ENCODE data around the gene ZNF598. TPM values are rescaled to one million over a fixed set of nuclear protein-coding genes. Genes with fewer than 3 reads are reported as not detected.

ZNF598 gene
- 10 to 100 TPM; 26.6 to 29.6 TPM for total RNA-seq

DNA sequence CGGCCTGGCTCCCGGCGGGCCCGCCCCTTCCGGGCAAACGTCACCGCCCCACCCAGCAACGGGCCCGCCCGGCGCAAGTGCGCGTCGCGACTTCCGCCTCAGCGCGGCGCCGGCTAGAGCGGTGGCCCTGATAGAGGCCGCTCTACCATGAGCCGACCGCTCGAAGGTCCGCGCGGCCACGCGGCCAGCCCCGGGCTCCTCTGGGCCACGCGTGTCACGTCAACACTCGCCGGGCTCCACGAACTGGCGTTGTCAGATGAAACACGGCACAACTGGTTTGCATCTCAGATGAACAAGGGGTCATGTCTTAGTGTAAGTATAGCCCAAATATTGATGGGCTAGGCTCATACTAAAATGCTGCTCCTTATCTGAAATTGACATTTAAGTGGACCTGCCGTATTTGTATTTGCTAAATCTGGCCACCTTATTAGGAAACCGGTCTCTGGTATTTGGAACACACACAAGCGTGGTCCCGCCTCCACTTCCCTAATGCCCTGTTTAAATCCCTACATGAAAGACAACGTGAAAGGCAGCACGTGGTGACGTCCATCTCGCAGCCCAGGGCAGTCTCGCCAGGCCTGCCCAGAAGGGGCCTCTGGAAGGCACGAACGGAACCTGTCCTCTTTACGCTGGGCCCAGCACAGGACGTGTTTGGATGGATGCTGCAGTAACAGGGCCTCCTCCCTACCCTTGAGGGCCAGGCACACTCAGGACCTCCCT is at the start of gene ZNF598:
Gene ZNF598 (minus strand): TSS at position 31 of the 720 bp plus-strand sequence.

GRCh38 chr16:2047330-2048115 is 37.9 kb upstream of the ZNF598 start, which contains the start of the genes NTHL1 and TSC2:
Gene NTHL1 (minus strand): TSS chr16:2047834. CDS start chr16:2047823, 11 bp downstream.
Gene TSC2 (plus strand): TSS chr16:2047985. CDS start chr16:2048616, 631 bp downstream.

DNA sequence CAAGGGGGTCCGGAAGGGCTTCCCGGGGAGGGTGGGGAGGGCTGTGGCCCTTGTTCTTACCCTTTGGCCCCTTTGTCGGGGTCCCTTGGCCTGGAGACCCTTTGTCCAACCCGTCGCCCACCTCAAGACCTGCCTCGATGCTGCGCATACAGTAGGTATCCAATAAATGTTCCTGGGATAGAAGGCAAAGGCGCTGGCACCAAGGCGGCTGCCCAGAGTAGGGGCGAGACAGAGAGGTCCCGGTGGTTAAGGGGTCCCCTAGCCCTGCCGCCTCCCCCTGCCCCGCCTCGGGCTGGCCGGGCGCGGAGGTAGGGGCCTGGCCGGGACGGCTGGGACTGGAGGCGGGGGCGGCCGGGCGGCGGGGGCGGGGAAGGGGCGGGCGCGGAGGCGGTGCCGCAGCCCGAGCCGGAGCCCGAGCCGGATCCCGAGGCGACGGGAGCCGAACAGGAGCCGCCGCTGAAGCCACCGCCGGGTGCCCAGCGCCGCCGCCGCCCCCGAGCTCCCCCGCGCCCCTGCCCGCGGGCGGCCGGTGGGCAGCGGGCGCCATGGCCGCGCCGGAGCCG is 16.9 kb upstream of the ZNF598 start, which contains the start of gene NHERF2:
Gene NHERF2 (plus strand): TSS at position 442 of the 563 bp plus-strand sequence. CDS start 104 bp downstream, at position 546.

GRCh38 chr16:2019518-2019920 is 9.9 kb upstream of the ZNF598 start, which contains the start of gene NPW:
Gene NPW (plus strand): TSS chr16:2019785.

GRCh38 chr16:1989209-1990100 is 20.2 kb downstream of the ZNF598 start, which contains the start of gene SYNGR3:
Gene SYNGR3 (plus strand): TSS chr16:1989970. CDS start chr16:1990103, 133 bp downstream.

GRCh38 chr16:1983544-1984346 is 25.9 kb downstream of the ZNF598 start, which contains the start of gene GFER:
Gene GFER (plus strand): TSS chr16:1984193. CDS start chr16:1984219, 26 bp downstream.

DNA sequence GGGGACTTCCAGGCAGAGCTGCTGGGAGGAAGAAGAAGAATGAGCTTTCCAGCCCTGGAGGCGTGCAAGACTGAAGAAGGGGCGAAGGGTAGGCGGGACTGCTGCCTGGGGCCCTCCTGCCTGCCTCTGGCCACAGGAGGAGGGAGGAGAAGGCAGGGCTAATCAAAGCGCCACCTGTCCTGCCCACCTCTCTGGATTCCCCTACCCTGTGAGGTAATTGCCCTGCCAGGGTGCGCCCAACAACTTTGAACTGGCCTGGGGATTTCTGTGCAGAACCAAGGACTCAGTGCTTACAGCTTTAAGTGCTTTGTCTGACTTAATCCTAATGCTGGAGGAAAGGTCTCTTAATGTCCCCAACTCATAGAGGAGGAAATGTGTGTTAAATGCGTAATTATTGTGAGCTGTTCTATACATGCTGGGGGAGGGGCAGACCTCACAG is 28.2 kb downstream of the ZNF598 start, which contains the start of gene NOXO1:
Gene NOXO1 (minus strand): TSS at position 72 of the 439 bp plus-strand sequence. CDS start 290 bp downstream, outside the sequence.

DNA sequence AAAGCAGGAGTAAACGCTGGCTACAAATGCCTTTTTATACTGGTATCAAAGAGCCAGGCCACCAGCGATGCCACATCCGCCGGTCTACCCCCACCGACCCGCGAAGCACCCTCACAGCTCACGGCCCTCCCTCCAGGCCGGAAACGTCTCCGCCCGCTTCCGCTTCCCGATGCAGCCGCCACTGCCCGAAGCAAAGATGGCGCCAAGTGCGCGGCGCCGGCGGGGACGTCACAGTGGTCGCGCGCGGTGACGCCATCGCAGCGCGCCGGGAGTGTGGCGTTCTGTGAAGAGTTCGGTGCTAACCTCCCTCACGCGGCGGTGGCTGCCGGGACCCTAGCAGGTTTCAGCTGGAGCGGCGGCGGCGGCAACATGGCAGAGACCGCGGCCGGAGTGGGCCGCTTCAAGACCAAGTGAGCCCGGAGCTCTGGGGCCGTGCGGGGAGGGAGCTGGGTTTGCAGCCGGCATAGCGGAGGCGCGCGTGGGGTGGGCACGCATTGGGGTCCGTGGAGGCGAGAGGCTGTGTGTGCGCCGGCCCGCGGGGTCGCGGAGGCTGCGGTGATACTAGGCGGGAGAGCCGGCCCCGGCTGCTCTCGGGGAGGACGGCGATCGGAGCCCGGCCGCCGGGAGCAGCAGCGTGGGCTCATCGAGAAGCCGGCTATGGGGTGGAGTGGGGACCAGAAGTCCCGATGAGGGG is 37.7 kb downstream of the ZNF598 start, which contains the start of gene TBL3:
Gene TBL3 (plus strand): TSS at position 258 of the 694 bp plus-strand sequence. CDS start 112 bp downstream, at position 370.

GRCh38 chr16:1966460-1966859 is 43.2 kb downstream of the ZNF598 start, which contains the start of gene RNF151:
Gene RNF151 (plus strand): TSS chr16:1966856. CDS start chr16:1966882, 26 bp downstream.

GRCh38 chr16:1964506-1965395 is 44.9 kb downstream of the ZNF598 start, which contains the start of gene RPS2:
Gene RPS2 (minus strand): TSS chr16:1964826. CDS start chr16:1964625, 201 bp downstream.

GRCh38 chr16:1959269-1960039 is 50.2 kb downstream of the ZNF598 start, which contains the start of gene NDUFB10:
Gene NDUFB10 (plus strand): TSS chr16:1959538. CDS start chr16:1959625, 87 bp downstream.

Small RNAs within 50 kb of the gene (small RNA-seq; reads per million reads assigned to genes)
- 0.29 to 0.39 reads per million in 2 donors for gene AC005363.2
- gene RN7SL219P = 0 reads per million in 2 donors
- gene SNORA10 = 0 reads per million in 2 donors
- 0 reads per million in 2 donors for gene SNORA64

Other genes with a start within 250 kb of the ZNF598 start
- 10 to 100 TPM; 27.9 to 36.0 TPM for gene NME3, start 238.3 kb downstream of the ZNF598 start, total RNA-seq
- gene EME2, start 237.0 kb downstream of the ZNF598 start, total RNA-seq = 10 to 100 TPM; 15.3 to 17.2 TPM
- 100 to 1,000 TPM in 1 of 2 donors, 10 to 100 TPM in 1; 87.8 to 153 TPM for gene MRPS34, start 236.7 kb downstream of the ZNF598 start, total RNA-seq
- gene SPSB3, start 227.2 kb downstream of the ZNF598 start, total RNA-seq = 10 to 100 TPM; 19.3 to 23.1 TPM
- 10 to 100 TPM; 59.5 to 80.3 TPM for gene NUBP2, start 226.9 kb downstream of the ZNF598 start, total RNA-seq
- under 1 TPM in 1 of 2 donors, not detected in 1; 0.33 TPM for gene IGFALS, start 216.1 kb downstream of the ZNF598 start, total RNA-seq
- gene HAGH, start 183.0 kb downstream of the ZNF598 start, total RNA-seq = 10 to 100 TPM; 46.6 to 61.9 TPM
- 100 to 1,000 TPM; 114 to 119 TPM for gene FAHD1, start 182.6 kb downstream of the ZNF598 start, total RNA-seq
- gene MEIOB, start 137.7 kb downstream of the ZNF598 start, total RNA-seq = 1 to 10 TPM in 1 of 2 donors, under 1 TPM in 1; under 0.01 to 1.3 TPM
- gene HS3ST6, start 91.4 kb downstream of the ZNF598 start, total RNA-seq = not detected
- gene MSRB1, start 66.6 kb downstream of the ZNF598 start, total RNA-seq = 10 to 100 TPM; 11.4 to 16.0 TPM
- not detected for gene RPL3L, start 55.1 kb downstream of the ZNF598 start, total RNA-seq
- 100 to 1,000 TPM; 131 to 144 TPM for gene NDUFB10, start 50.3 kb downstream of the ZNF598 start, total RNA-seq
- 1,000 to 10,000 TPM in 1 of 2 donors, 100 to 1,000 TPM in 1; 727 to 1,558 TPM for gene RPS2, start 45.0 kb downstream of the ZNF598 start, total RNA-seq
- gene RNF151, start 43.0 kb downstream of the ZNF598 start, total RNA-seq = not detected
- 10 to 100 TPM; 27.5 to 45.0 TPM for gene TBL3, start 37.8 kb downstream of the ZNF598 start, total RNA-seq
- under 1 TPM in 1 of 2 donors, not detected in 1; 0.34 TPM for gene NOXO1, start 28.4 kb downstream of the ZNF598 start, total RNA-seq
- gene GFER, start 25.6 kb downstream of the ZNF598 start, total RNA-seq = 10 to 100 TPM in 1 of 2 donors, 1 to 10 TPM in 1; 9.6 to 13.3 TPM
- under 1 TPM in 1 of 2 donors, not detected in 1; 0.69 TPM for gene SYNGR3, start 19.9 kb downstream of the ZNF598 start, total RNA-seq
- under 1 TPM in 1 of 2 donors, not detected in 1; 0.33 TPM for gene NPW, start 10.0 kb upstream of the ZNF598 start, total RNA-seq
- gene NHERF2, start 17.1 kb upstream of the ZNF598 start, total RNA-seq = 1 to 10 TPM; 4.1 to 9.7 TPM
- gene NTHL1, start 38.0 kb upstream of the ZNF598 start, total RNA-seq = 10 to 100 TPM; 20.0 to 45.3 TPM
- 10 to 100 TPM; 35.6 to 41.6 TPM for gene TSC2, start 38.2 kb upstream of the ZNF598 start, total RNA-seq
- 10 to 100 TPM; 82.6 to 94.6 TPM for gene PKD1, start 126.1 kb upstream of the ZNF598 start, total RNA-seq
- under 1 TPM; 0.33 to 0.69 TPM for gene RAB26, start 138.8 kb upstream of the ZNF598 start, total RNA-seq
- gene TRAF7, start 146.0 kb upstream of the ZNF598 start, total RNA-seq = 10 to 100 TPM; 44.4 to 53.9 TPM
- 1 to 10 TPM in 1 of 2 donors, under 1 TPM in 1; 0.34 to 1.7 TPM for gene CASKIN1, start 186.8 kb upstream of the ZNF598 start, total RNA-seq
- gene MLST8, start 195.6 kb upstream of the ZNF598 start, total RNA-seq = 10 to 100 TPM; 28.6 to 47.6 TPM
- 1 to 10 TPM; 1.3 to 2.1 TPM for gene BRICD5, start 201.0 kb upstream of the ZNF598 start, total RNA-seq
- gene PGP, start 205.0 kb upstream of the ZNF598 start, total RNA-seq = 10 to 100 TPM; 28.9 to 40.6 TPM
- 10 to 100 TPM; 23.4 to 29.6 TPM for gene E4F1, start 213.8 kb upstream of the ZNF598 start, total RNA-seq
- gene DNASE1L2, start 226.6 kb upstream of the ZNF598 start, total RNA-seq = under 1 TPM; under 0.01 to 0.69 TPM
- gene ECI1, start 241.8 kb upstream of the ZNF598 start, total RNA-seq = 10 to 100 TPM; 23.4 to 27.3 TPM

Data from melanocyte of skin (primary cell).